CD4-positive, alpha-beta T cell treated with Interleukin-6 at 100 ng/mL for 8 hours (primary cell): ENCODE measurements around the gene THUMPD3.

Source experiments
- DNase-seq: peaks from one replicate; pipeline ENCODE4 v3.0.0-alpha.2; 2020; ENCODE audit warnings: mixed read lengths, low spot score

The THUMPD3 gene, protein sequence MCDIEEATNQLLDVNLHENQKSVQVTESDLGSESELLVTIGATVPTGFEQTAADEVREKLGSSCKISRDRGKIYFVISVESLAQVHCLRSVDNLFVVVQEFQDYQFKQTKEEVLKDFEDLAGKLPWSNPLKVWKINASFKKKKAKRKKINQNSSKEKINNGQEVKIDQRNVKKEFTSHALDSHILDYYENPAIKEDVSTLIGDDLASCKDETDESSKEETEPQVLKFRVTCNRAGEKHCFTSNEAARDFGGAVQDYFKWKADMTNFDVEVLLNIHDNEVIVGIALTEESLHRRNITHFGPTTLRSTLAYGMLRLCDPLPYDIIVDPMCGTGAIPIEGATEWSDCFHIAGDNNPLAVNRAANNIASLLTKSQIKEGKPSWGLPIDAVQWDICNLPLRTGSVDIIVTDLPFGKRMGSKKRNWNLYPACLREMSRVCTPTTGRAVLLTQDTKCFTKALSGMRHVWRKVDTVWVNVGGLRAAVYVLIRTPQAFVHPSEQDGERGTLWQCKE

DNA sequence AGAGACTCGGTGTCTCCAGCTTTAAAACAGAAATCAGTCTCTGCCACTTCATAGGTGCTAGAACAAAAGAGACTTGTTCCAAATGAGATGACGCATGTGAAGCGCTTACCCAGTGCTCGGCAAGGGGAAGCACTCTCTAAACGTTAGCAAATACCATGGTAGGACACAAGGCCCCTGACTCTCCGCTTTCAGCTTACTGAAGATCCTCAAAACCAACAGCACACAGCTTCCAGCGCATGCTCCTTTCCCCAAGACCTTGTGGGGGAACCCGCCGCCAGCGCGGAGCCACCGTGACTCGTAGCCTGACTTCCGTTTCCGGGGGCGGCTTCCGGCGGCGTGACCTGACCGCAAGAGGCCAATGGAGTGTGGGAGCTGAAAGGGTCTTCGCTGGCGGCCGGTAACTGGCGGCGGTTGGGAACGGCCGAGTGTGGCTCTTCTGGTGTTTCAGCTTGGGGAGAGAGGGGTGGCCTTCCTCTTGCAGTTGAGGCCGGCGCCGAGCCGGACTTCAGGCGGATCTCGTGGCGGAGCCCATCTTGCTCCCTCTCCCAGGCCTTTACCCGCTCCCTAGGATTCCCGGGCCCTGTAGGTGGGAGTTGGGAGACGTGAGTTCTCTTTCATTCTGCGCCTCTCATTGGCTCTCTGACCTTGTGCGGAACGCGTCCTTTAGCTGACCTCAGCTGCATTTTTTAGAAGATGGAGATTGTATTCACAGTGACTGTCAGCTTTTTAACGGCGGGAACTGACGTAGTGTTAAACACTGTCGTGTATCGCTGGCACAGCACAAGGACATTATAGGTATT is at the start of gene THUMPD3:
Gene THUMPD3, plus strand, starts transcription at position 324 of the 800 bp plus-strand sequence. CDS start 2,015 bp downstream, outside the sequence.
- DNase-seq: peak; percentile 86

DNA sequence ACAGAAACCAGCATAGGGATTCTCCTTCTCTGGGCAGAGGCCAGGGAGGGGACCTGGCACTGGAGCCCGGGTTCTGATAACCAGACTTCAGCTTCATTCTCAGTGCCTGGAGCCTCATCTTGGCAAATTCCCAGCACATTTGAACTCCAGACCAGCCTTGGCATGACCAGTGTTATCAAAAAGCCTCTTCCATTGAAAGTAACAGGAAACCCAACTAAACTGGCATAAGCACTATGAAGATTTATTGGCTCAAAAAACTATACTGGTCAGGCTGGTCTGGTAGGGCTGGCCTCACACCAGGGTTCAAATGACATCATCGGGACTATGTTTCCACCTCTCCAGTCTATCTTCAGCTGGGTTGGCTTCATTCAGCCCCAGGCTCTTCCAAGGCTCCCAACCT is 48.1 kb upstream of the THUMPD3 start:
- DNase-seq: no peak

DNA sequence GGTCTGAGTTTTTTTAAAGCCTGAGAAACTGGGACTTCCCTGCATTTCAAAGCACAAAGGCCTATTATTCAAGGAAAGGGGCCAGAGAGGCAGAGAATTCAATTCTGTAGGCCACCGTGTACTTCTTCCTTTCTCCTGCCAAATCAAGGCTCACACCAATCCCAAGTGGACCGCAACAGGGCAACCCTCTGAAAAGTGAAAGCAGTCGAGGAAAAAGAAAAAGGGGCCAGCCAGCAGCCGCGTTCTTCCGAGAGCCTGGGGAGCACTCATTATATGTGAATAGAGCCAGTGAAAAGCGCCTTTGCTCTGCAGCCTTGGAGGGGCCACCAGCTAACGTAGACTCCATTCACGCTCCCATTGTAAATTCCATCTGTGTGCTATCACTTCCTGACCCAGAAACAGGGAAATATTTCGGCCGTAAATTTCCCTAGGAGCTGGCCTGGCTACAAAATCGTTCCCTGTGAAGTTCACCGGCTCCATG is 45.9 kb upstream of the THUMPD3 start:
- no peak for DNase-seq

DNA sequence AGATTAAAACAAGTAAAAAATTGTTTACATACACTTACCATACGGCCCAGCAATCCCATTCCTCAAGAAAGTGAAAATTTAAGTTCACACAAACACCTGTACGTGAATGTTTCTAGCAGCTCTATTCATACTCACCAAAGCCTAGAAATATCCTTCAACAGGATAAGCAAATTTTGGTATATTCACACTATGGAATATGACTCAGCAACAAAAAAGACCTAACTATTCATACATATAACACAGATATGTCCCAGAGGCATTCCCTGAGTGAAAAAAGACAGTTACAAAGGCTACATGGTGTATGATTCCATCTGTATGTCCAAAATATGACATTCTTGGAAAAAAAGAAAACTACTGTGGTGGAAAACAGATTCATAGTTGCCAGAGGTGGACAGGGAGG is 40.1 kb upstream of the THUMPD3 start:
- DNase-seq: no peak

DNA sequence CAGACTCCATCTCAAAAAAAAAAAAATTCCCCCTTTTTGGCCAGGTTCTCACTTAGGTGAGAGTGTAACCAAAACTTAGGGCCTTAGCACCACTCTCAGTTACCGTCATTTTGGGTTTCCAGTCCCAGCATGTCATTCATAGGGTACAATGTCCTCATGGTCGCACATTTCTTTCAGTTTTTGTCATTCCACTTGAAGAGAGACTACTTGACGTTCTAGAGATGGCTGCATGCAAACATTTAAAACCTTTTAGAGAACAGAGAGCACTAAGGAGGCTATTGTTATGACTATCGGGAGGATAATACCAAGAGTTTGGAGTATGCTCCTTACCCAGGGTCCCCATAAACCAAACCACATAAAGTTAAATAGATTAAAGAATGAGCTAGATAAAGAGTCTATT is 37.9 kb upstream of the THUMPD3 start:
- no peak for DNase-seq

DNA sequence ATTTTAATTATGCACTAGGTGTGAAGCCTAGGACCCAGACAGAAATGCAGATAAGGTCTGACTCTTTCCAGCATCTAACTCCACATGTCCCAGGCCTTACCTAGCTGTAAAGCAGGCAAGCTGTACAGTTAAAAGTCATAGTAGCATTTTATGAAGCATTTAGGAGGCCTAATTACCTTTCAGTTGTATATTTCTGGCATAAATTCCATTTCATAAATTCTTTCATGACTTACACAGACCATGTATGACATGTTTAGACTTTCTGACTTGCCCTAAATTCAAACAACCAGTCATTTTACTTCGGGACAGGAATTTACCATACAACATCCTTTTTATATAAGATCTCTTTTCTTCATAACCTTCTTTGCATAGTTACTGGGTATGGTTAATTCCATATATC is 35.3 kb upstream of the THUMPD3 start:
- DNase-seq: no peak

DNA sequence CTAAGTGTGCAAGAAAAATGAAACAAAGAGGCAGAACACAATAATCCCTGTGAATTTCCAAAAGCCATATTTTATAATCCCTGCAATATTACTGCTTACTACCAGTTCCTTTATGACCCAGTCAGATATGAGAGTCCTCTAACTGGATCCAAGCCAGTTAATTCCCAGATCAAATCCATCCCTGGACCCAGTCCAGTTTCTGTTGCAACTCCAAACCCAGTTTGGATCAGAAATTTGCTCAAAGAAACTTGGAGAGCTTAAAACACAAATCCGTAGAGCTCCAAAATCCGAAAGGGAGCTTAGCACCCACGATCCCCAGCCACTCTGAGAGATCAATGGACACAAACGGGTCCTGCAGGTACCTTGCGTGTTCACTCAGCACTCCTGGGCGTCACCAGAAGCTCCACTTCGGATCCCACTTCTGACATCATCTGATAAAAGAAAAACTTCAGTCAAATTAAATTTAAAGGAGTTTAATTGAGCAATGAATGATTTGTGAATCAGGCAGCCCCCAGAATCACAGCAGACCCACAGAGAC is 32.6 kb upstream of the THUMPD3 start:
- no peak for DNase-seq

DNA sequence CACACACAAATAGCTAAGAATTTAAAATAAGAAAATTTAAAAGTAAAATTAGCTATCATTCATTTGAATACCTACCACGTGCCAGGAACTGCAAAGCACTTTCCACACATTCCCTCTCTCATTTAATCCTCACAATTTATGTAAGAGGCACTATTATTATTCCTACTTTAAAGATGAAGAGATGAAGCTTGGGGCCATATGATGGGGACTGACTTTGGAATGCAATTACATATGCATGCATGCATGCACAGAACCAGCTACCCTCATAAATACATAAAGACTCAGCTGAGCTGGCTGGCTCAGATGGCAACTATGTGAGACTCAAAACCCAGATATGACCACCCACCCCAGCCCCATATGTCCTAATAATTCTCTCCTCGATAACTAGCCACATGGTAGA is 31.7 kb upstream of the THUMPD3 start:
- no peak for DNase-seq

DNA sequence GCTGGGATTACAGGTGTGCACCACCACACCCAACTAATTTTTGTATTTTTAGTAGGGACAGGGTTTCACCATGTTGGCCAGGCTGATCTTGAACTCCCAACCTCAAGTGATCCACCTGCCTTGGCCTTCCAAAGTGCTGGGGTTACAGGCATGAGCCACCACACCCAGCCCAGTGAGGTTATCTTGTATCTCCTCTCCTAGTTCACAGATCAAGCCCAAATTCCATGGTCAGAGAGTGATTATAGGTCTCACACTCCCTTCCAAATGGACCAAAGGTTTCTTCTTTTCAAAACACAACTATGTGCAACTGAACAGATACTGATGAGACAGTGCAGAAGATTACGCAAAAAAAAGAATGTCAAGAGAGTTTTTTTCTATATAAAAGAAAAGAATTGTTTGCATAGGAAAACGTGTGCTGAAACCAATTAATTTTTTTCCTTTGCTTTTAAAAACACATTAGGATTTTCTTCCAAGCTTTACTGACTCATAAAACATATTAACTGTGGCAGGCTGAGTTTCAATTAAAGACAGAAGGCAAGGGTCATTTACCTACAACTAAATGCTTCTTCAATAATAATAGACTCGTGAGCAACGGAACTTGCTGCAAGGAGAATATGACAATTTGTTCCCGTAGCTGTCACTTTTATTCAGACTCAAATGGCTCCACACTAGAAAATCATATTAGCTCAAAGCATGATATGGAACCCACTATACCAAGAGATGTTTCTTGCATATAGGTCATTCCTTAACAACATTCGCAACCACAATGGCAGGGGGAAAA is 30.4 kb upstream of the THUMPD3 start:
- DNase-seq: no peak

DNA sequence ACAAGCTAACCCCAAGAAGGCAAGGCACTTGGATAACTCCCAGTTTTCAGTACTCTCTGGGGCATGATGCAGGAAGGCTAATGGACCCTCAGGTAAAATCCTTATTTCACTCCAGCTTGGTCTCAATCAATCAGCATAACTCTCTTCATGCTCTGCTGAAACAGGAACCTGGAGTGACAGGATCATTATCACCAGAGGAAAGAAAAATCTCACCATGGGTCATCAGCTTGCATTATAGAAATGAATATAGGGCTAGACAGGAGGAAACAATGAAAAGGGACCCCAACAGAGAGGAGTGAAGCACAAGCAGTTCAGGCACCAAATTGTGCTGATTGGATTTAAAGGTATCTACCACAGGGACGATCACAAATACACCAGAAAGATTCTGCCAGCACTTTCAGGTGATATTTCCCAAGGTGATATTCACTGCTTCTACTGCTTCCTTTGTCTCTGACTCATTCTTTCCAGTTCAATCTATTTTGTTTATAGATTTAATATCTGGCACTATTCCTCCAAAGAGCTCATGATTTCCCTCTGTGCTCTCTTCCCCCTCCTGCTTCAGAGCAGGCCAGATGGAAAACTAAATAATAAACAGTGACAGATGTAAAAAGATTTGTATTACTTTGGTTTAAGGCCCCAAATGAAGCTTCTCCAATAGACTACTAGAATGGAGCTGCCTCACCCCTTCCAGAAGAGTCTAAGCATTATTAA is 22.9 kb upstream of the THUMPD3 start:
- DNase-seq: no peak

DNA sequence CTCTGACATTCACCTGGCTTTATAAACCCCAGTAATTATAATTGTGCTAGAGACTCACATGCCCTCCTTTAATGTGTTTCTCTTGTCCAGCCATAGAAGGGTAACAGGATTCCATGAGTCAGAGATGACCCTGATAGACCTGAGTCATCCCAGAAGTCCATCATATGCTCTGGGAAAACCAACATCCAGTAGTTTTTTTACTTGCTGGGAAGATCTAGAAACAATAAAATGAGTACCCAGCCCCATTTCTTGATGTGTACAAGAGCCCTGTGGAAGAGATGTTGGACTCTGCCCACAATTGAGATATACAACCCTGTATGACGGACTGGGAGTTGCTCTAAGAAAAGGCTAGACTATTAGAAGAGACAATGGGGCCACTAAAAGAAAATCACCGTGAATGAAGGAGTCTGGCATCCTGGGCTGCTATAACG is 22.4 kb upstream of the THUMPD3 start:
- DNase-seq: no peak

DNA sequence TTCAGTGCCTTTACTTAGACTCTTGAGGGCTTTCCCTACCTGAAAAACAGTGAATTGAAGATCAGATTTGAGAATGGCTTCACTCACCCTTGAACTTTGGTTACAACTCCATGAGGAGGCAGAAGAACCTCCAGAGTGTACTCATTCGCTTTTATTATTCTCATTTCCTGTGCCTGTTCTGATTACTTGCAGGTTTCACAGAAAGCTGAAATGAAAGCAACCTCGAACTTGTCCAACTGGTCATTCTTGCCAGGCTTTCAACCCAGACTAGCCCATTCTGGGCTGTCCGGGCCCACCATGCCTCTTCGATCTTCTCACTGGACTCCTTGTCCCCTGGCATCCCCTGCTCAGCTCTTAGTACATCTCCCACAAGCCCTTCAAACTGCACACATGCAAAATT is 20.2 kb upstream of the THUMPD3 start:
- no peak for DNase-seq

DNA sequence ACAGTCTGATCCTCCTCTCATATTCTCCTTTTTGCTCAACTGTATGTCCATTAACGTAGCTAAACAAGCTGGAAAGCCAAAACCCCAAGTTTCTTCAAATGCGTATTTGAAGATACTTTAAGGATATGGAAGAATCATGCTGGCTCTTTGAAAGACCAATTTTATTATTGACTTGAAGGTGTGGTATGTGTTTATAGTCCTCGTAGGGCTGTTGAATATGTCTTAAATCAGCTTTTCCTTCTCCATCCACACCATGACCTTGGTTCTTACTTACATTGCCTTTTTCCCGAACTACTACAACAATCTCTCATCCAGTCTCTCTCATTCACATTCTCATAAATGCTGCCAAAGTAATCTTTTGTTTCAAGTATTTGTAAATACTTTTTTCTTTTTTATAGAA is 19.7 kb upstream of the THUMPD3 start:
- no peak for DNase-seq

DNA sequence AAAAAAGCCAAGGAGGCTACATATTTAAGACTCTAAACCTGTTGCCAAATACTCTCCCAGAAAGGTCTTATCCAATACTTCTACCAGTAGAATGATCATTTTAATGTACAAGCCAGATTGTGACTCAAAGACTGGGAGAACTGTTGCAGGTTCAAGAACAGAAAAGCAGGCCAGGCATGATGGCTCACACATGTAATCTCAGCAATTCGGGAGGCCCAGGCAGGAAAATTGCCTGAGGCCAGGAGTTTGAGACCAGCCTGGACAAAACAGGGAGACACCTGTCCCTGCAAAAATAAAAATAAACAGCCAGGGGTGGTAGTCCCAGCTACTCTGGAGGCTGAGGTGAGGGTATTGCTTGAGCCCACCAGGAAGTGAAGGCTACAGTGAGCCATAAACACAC is 17.8 kb upstream of the THUMPD3 start:
- DNase-seq: no peak

DNA sequence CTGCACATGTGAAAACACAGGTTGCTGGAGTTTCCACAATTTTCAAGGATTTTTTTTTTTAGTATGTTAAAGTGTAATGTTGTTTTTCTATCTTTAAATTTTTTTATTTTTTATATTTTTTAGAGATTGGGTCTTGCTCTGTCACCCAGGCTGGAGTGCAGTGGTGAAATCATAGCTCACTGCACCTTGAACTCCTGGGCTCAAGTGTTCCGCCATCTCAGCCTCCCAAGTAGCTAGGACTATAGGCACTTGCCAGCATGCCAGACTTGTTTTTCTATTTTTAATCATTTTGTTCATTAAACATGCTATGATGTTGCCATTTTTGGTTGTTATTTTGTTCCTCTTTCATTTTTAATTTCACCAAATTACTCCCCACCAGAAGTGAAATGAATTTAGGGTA is 16.7 kb upstream of the THUMPD3 start:
- DNase-seq: no peak

DNA sequence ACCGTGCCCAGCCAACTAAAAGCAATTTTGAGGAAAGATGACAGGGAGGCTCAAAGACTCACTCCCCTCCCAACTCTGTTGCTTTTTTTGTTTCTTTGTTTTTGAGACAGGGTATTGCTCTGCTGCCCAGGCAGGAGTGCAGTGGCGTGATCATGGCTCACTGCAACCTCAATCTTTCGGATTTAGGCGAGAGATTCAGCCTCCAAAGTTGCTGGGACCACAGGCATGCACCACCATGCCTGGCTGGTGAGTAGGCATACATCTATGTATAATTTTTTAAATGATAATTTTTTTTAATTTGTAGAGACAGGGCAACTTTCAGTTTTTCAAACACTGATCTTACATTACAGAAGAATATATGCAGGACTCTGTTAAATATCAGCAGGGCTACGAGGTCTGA is 15.8 kb upstream of the THUMPD3 start:
- no peak for DNase-seq

DNA sequence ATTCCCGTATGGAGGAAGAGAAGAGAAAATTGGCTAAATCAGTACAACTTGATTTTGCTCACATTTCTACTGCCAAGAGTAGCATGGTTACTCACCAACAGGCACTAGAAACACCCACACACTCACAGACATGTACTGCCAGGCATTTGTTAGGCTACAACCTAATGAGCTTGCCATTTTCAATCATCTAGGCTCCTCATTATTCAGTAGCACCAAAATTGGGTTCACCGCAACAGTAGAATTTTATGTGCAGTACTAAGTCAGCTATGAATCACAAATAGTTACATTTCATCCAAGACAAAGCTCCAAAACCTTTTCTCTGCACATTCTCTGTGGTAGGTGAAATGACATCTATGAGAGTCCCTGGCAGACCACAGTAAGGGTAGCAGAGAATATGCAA is 15.0 kb upstream of the THUMPD3 start:
- DNase-seq: no peak

DNA sequence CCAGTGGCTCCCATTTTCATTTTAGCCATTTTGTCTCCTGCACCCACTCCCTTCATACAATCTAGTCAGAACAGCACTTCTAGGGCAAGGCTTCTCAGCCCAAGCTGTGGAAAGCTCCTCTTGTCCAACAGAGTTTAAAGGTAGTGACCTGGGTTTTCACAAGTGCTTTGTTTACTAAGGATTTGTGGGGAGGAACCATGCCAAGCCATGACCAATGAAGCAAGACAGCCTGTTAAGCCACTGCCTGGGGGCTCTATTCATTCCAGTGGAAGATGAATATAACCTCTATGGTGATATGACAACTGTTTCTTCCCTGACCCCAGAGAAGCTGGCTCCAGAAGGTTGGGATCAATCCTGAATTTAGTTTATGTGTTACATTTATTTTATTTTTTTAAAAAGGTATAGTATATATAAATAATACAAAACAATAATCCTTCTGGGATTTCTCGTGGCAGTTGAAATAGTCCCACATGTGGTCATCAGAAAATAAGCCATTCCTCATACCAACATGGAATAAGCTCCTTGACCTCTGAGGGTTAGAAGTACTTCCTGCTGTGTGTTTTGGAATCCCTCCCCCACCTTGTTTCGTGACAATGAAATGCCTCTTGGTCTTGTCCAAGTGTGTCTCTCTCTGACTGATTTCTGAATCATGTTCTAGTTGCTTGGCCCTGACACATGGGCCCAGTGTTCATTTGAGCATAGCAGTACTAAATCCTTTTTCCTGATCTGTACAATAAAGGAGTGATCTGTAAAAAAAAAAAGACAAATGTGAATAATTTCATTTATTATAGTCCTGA is 13.3 kb upstream of the THUMPD3 start:
- no peak for DNase-seq

DNA sequence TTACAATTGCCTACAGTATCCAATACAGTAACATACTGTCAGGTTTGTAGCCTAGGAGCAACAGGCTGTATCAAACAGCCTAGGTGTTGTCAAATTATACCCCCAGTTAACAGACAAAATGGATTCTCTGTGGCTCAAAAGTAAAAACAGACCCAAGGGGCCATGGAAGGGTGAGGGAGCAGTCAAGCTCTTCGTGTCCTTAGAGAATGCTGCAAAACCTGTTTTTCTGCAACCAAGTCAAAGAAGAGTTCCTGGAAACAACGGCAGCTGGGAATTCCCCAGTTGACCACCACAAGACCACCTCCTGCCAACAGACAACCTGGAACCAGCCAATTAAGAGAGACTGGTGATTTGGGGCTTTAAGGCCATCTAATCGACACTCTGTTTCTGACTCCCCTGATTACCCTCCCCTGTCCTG is 11.1 kb upstream of the THUMPD3 start:
- DNase-seq: no peak
